Neural crest cell (in vitro differentiated cells): ENCODE results near the gene GREB1L. TPM values are rescaled to one million over a fixed set of nuclear protein-coding genes. Genes with fewer than 3 reads are reported as not detected.

Experiments used
- DNase-seq: peaks from one replicate; pipeline ENCODE4 v3.0.0; 2021; ENCODE audit warnings: low read depth, mixed read lengths, low spot score
- H3K27ac Mint-ChIP-seq: one replicate; pipeline ENCODE4 v1.8.0; 2021; ENCODE audit warnings: mild to moderate bottlenecking, mixed read lengths; ENCODE audit not compliant: unreplicated experiment
- H3K27me3 Mint-ChIP-seq: 2 replicates; pipeline ENCODE4 v1.8.0; 2021; ENCODE audit warnings: low read depth, mild to moderate bottlenecking, mixed read lengths
- H3K36me3 Mint-ChIP-seq: 2 replicates; pipeline ENCODE4 v1.8.0; 2021; ENCODE audit warnings: low read depth, mild to moderate bottlenecking, mixed read lengths
- H3K4me1 Mint-ChIP-seq: 2 replicates; pipeline ENCODE4 v1.8.0; 2021; ENCODE audit warnings: mixed read lengths
- H3K4me3 Mint-ChIP-seq: one replicate; pipeline ENCODE4 v1.8.0; 2021; ENCODE audit warnings: mild to moderate bottlenecking, mixed read lengths
- H3K9me3 Mint-ChIP-seq: 2 replicates; pipeline ENCODE4 v1.8.0; 2021; ENCODE audit warnings: mixed read lengths
- total RNA-seq: library from RNA; stranded (reverse); gene quantifications from 2 replicates; pipeline ENCODE4 v1.2.1, GENCODE V29; 2021
- TF ChIP-seq, protein P1 (sequence below): fragments of 200-600 bp; sonication (generic); conservative IDR thresholded peaks from 2 replicates; pipeline ENCODE4 v1.5.0; 2021; ENCODE audit warnings: antibody characterized with exemption, mild to moderate bottlenecking

The GREB1L gene
- total RNA-seq, 1 donor from 2014 or later = 80.5 TPM

DNA sequence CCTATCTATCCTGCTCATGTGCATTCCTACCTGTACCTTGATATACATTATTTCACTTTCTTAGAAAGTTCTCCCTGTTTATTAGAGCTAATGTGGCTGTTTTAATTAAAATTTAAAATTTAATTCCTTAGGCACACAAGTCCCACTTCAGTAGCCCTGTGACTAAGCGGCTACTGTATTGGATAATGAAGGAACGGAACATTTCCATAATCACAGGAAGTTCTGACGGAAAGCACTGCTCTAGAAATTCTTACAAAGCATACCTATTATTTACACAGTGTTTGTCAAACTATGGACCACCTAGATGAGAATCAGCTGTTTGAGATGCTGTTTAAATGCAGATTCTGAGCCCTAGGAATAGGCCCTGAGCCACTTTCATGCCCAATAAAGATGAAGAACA lies 13.2 kb downstream of the GREB1L start:
- Mint-ChIP-seq H3K36me3 (no peaks in the 10 kb centered on the region), H3K4me3 (no peak overlapping the region), H3K9me3 (no peaks in the 10 kb centered on the region), H3K27me3 (no peaks in the 10 kb centered on the region), H3K27ac (no peak overlapping the region), H3K4me1 (peaks cover 53% of the 10 kb centered on the region)
- TF ChIP-seq, protein P1, sequence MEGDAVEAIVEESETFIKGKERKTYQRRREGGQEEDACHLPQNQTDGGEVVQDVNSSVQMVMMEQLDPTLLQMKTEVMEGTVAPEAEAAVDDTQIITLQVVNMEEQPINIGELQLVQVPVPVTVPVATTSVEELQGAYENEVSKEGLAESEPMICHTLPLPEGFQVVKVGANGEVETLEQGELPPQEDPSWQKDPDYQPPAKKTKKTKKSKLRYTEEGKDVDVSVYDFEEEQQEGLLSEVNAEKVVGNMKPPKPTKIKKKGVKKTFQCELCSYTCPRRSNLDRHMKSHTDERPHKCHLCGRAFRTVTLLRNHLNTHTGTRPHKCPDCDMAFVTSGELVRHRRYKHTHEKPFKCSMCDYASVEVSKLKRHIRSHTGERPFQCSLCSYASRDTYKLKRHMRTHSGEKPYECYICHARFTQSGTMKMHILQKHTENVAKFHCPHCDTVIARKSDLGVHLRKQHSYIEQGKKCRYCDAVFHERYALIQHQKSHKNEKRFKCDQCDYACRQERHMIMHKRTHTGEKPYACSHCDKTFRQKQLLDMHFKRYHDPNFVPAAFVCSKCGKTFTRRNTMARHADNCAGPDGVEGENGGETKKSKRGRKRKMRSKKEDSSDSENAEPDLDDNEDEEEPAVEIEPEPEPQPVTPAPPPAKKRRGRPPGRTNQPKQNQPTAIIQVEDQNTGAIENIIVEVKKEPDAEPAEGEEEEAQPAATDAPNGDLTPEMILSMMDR = no peak
- no peak for DNase-seq

DNA sequence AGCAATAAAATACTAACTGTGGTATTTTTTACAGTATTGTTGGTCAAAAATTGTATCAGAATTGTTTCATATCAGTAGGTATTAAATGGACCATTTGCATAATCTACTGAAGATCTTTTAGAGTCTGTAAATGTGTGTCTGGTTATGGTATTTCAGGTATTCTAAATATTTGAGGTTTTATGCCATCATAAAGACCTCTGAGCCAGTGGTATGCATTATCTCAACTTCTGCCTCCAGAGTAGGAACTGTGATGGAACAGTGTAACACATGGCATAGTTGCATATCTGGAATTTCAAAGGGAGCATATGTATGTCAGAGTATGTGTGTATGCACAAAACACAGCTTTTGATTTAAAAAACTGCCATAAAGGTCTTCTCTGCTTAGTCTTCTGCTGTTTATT lies 15.4 kb downstream of the GREB1L start:
- Mint-ChIP-seq H3K4me1 (peaks cover 64% of the 10 kb centered on the region), H3K9me3 (no peaks in the 10 kb centered on the region), H3K36me3 (no peaks in the 10 kb centered on the region), H3K27ac (no peak overlapping the region), H3K27me3 (no peaks in the 10 kb centered on the region), H3K4me3 (no peak overlapping the region)
- TF ChIP-seq, protein P1 = no peak
- no peak for DNase-seq

- peak overlapping the region; percentile 38 for H3K4me3 Mint-ChIP-seq
- no peak overlapping the region for H3K27ac Mint-ChIP-seq
- no peaks in the 10 kb centered on the region for H3K9me3 Mint-ChIP-seq
- TF ChIP-seq, protein P1 = no peak
- no peaks in the 10 kb centered on the region for H3K27me3 Mint-ChIP-seq
- H3K4me1 Mint-ChIP-seq = peaks cover 80% of the 10 kb centered on the region
- H3K36me3 Mint-ChIP-seq = no peaks in the 10 kb centered on the region
- DNase-seq = no peak
Measured at GRCh38 chr18:21260621-21261020, 18.6 kb downstream of the GREB1L start.

GRCh38 chr18:21261352-21261751 lies 19.3 kb downstream of the GREB1L start:
- DNase-seq = no peak
- H3K27ac Mint-ChIP-seq = peak overlapping the region; percentile 84
- no peaks in the 10 kb centered on the region for H3K27me3 Mint-ChIP-seq
- H3K9me3 Mint-ChIP-seq = no peaks in the 10 kb centered on the region
- H3K36me3 Mint-ChIP-seq = no peaks in the 10 kb centered on the region
- H3K4me1 Mint-ChIP-seq = peaks cover 82% of the 10 kb centered on the region
- TF ChIP-seq, protein P1 = no peak
- peak overlapping the region; percentile 56 for H3K4me3 Mint-ChIP-seq

GRCh38 chr18:21262244-21262643 lies 20.2 kb downstream of the GREB1L start:
- Mint-ChIP-seq H3K36me3 (no peaks in the 10 kb centered on the region), H3K4me1 (peaks cover 84% of the 10 kb centered on the region), H3K27ac (peak overlapping the region; percentile 65), H3K9me3 (no peaks in the 10 kb centered on the region), H3K4me3 (peak overlapping the region; percentile 29), H3K27me3 (no peaks in the 10 kb centered on the region)
- no peak for DNase-seq
- TF ChIP-seq, protein P1 = no peak

DNA sequence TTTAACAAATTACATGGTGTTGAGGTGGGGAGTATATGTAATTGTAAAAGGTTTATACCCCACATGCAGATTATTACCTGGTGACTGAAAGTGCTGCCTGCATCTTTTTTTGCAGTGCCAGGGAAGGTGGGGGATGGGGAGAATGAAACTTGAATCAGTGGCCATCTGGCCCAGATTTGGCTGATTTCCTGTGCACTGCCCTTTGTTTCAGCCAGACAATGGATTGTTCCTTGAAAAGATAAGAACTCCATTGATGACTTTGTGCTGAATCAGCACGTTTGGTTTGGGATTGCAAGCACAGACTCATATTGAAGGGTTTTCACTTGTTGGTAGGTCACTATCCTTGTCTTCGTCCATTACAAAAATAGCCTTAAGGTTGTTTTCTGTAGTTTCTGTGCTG lies 20.9 kb downstream of the GREB1L start:
- DNase-seq = peak; percentile 14
- no peaks in the 10 kb centered on the region for H3K9me3 Mint-ChIP-seq
- TF ChIP-seq, protein P1 = no peak
- no peaks in the 10 kb centered on the region for H3K36me3 Mint-ChIP-seq
- no peaks in the 10 kb centered on the region for H3K27me3 Mint-ChIP-seq
- H3K4me3 Mint-ChIP-seq = peak overlapping the region; percentile 72
- peak overlapping the region; percentile 89 for H3K27ac Mint-ChIP-seq
- H3K4me1 Mint-ChIP-seq = peaks cover 86% of the 10 kb centered on the region
